ENCODE results near the gene CCDC6. TPM values are rescaled to one million over a fixed set of nuclear protein-coding genes. Genes with fewer than 3 reads are reported as not detected.

The CCDC6 gene
- total and polyA plus RNA-seq, 2 experiments from 2014 or later, result 19.4 to 23.2 TPM

GRCh38 chr10:59803714-59804113 lies 102.6 kb downstream of the CCDC6 start:
- Histone ChIP-seq H3K4me2 (ENCODE audit: unreplicated experiment) (no peak overlapping the region), H4K20me1 (ENCODE audit: insufficient read depth) (no peaks in the 10 kb centered on the region), H3K79me2 (ENCODE audit: insufficient read depth) (no peaks in the 10 kb centered on the region), H3K9me3 (ENCODE audit: low read depth) (no peaks in the 10 kb centered on the region), H3K27ac (no peak overlapping the region), H3K4me3 (no peak overlapping the region), H3F3A (ENCODE audit: insufficient read depth) (no peaks in the 10 kb centered on the region), H3K9me2 (ENCODE audit: insufficient read depth) (no peaks in the 10 kb centered on the region), H3K4me1 (ENCODE audit: insufficient read depth) (no peaks in the 10 kb centered on the region), H3K27me3 (replicated peaks; ENCODE audit: insufficient read depth) (no peaks in the 10 kb centered on the region), H3K36me3 (ENCODE audit: low read depth) (peaks cover 35% of the 10 kb centered on the region), H2AFZ (no peak overlapping the region), H3K9ac (no peak overlapping the region)
- TF ChIP-seq EZH2 (IDR thresholded peaks at IDR 0.05; ENCODE audit: insufficient read depth, poor library complexity, severe bottlenecking), result no peak
- DNase-seq, result no peak
- in situ Hi-C loops (cut with MboI), result no loop called here
- WGBS, 2 experiments (ENCODE audit: low coverage in 1 of 2, low lambda C conversion rate in 2 of 2, missing lambda C conversion rate in 2 of 2), result 100% methylated on average over 1 of the region's 1 CpG

GRCh38 chr10:59801171-59801570 lies 105.2 kb downstream of the CCDC6 start:
- H4K20me1 ChIP-seq (ENCODE audit: insufficient read depth), result no peaks in the 10 kb centered on the region
- H3K79me2 ChIP-seq (ENCODE audit: insufficient read depth), result no peaks in the 10 kb centered on the region
- H3K9me2 ChIP-seq (ENCODE audit: insufficient read depth), result no peaks in the 10 kb centered on the region
- DNase-seq, result no peak
- H3K36me3 ChIP-seq (ENCODE audit: low read depth), result peaks cover 33% of the 10 kb centered on the region
- no peaks in the 10 kb centered on the region for H3K4me1 ChIP-seq (ENCODE audit: insufficient read depth)
- WGBS, 2 experiments (ENCODE audit: low coverage in 1 of 2, low lambda C conversion rate in 2 of 2, missing lambda C conversion rate in 2 of 2), result 96% methylated on average over 2 of the region's 2 CpGs
- H3K27ac ChIP-seq, result no peak overlapping the region
- H3F3A ChIP-seq (ENCODE audit: insufficient read depth), result no peaks in the 10 kb centered on the region
- H3K27me3 ChIP-seq (replicated peaks; ENCODE audit: insufficient read depth), result no peaks in the 10 kb centered on the region
- no peaks in the 10 kb centered on the region for H3K9me3 ChIP-seq (ENCODE audit: low read depth)
- no peak overlapping the region for H3K4me2 ChIP-seq (ENCODE audit: unreplicated experiment)
- no peak overlapping the region for H3K9ac ChIP-seq
- in situ Hi-C loops (cut with MboI), result no loop called here
- H2AFZ ChIP-seq, result no peak overlapping the region
- H3K4me3 ChIP-seq, result no peak overlapping the region
- TF ChIP-seq EZH2 (IDR thresholded peaks at IDR 0.05; ENCODE audit: insufficient read depth, poor library complexity, severe bottlenecking) (no peak), EZH2phosphoT487 (IDR thresholded peaks at IDR 0.05; ENCODE audit: insufficient read depth, low read depth) (no peak)

- DNase-seq, result no peak
- Histone ChIP-seq H3K9me2 (ENCODE audit: insufficient read depth) (no peaks in the 10 kb centered on the region), H3K4me3 (no peak overlapping the region), H3K27me3 (replicated peaks; ENCODE audit: insufficient read depth) (no peaks in the 10 kb centered on the region), H3K9ac (no peak overlapping the region), H3K79me2 (ENCODE audit: insufficient read depth) (no peaks in the 10 kb centered on the region), H3K4me2 (ENCODE audit: unreplicated experiment) (no peak overlapping the region), H3K9me3 (ENCODE audit: low read depth) (no peaks in the 10 kb centered on the region), H3K4me1 (ENCODE audit: insufficient read depth) (no peaks in the 10 kb centered on the region), H4K20me1 (ENCODE audit: insufficient read depth) (no peaks in the 10 kb centered on the region; the same call in 1 of the 2 replicates), H3K36me3 (ENCODE audit: low read depth) (peaks cover 25% of the 10 kb centered on the region), H2AFZ (no peak overlapping the region), H3K27ac (no peak overlapping the region), H3F3A (ENCODE audit: insufficient read depth) (no peaks in the 10 kb centered on the region)
- WGBS, 2 experiments (ENCODE audit: low coverage in 1 of 2, low lambda C conversion rate in 2 of 2, missing lambda C conversion rate in 2 of 2), result 95 to 100% methylated on average over 1 of the region's 1 CpG
- TF ChIP-seq EZH2 (IDR thresholded peaks at IDR 0.05; ENCODE audit: insufficient read depth, poor library complexity, severe bottlenecking) (no peak), EZH2phosphoT487 (IDR thresholded peaks at IDR 0.05; ENCODE audit: insufficient read depth, low read depth) (no peak)
- in situ Hi-C loops (cut with MboI), result no loop called here
These were observed 106.9 kb downstream of the CCDC6 start for GRCh38 chr10:59799421-59799820.

DNA sequence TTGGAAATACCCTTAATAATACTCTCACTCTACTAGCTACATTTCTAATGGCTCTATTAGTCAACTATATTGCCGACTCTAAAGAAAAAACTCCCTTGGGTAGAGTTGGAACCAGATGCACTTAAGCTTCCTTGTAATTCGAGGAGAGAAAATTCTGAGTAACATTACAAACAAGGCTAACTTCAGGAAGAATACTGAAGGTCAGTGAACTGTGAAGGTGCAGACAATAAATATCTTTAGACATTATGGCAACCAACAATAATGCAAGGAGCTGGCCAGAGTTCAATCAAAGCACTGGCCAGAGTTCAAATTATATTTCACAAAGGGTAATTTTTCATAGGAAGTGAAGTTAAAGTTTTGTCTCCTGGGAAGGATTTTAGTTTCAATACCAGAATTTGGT lies 112.4 kb downstream of the CCDC6 start:
- no peak for TF ChIP-seq EZH2phosphoT487 (IDR thresholded peaks at IDR 0.05; ENCODE audit: insufficient read depth, low read depth)
- TF ChIP-seq EZH2 (IDR thresholded peaks at IDR 0.05; ENCODE audit: insufficient read depth, poor library complexity, severe bottlenecking), result no peak
- H3K4me3 ChIP-seq, result no peak overlapping the region
- H4K20me1 ChIP-seq (ENCODE audit: insufficient read depth), result no peaks in the 10 kb centered on the region; the same call in 1 of the 2 replicates
- H3K4me1 ChIP-seq (ENCODE audit: insufficient read depth), result no peaks in the 10 kb centered on the region
- no peak overlapping the region for H3K4me2 ChIP-seq (ENCODE audit: unreplicated experiment)
- no peaks in the 10 kb centered on the region for H3K9me3 ChIP-seq (ENCODE audit: low read depth)
- no peak overlapping the region for H3K27ac ChIP-seq
- H3K9ac ChIP-seq, result no peak overlapping the region
- no peak overlapping the region for H2AFZ ChIP-seq
- no peaks in the 10 kb centered on the region for H3K79me2 ChIP-seq (ENCODE audit: insufficient read depth)
- H3K9me2 ChIP-seq (ENCODE audit: insufficient read depth), result no peaks in the 10 kb centered on the region
- H3F3A ChIP-seq (ENCODE audit: insufficient read depth), result no peaks in the 10 kb centered on the region
- in situ Hi-C loops (cut with MboI), result no loop called here
- H3K36me3 ChIP-seq (ENCODE audit: low read depth), result peaks cover 31% of the 10 kb centered on the region
- no peaks in the 10 kb centered on the region for H3K27me3 ChIP-seq (replicated peaks; ENCODE audit: insufficient read depth)
- 11 to 18% methylated on average over 2 of the region's 2 CpGs for WGBS, 2 experiments (ENCODE audit: low coverage in 1 of 2, low lambda C conversion rate in 2 of 2, missing lambda C conversion rate in 2 of 2)
- DNase-seq, result no peak

GRCh38 chr10:59792812-59793211 lies 113.5 kb downstream of the CCDC6 start:
- no peak overlapping the region for H3K4me2 ChIP-seq (ENCODE audit: unreplicated experiment)
- no peaks in the 10 kb centered on the region for H3F3A ChIP-seq (ENCODE audit: insufficient read depth)
- no peaks in the 10 kb centered on the region for H3K9me2 ChIP-seq (ENCODE audit: insufficient read depth)
- H3K9me3 ChIP-seq (ENCODE audit: low read depth), result no peaks in the 10 kb centered on the region
- TF ChIP-seq EZH2 (IDR thresholded peaks at IDR 0.05; ENCODE audit: insufficient read depth, poor library complexity, severe bottlenecking) (no peak), EZH2phosphoT487 (IDR thresholded peaks at IDR 0.05; ENCODE audit: insufficient read depth, low read depth) (no peak)
- no peaks in the 10 kb centered on the region for H3K27me3 ChIP-seq (replicated peaks; ENCODE audit: insufficient read depth)
- no peak overlapping the region for H3K27ac ChIP-seq
- no peak overlapping the region for H2AFZ ChIP-seq
- in situ Hi-C loops (cut with MboI), result no loop called here
- H3K4me3 ChIP-seq, result no peak overlapping the region
- H4K20me1 ChIP-seq (ENCODE audit: insufficient read depth), result no peaks in the 10 kb centered on the region; the same call in 1 of the 2 replicates
- no peak overlapping the region for H3K9ac ChIP-seq
- no peaks in the 10 kb centered on the region for H3K79me2 ChIP-seq (ENCODE audit: insufficient read depth)
- no peaks in the 10 kb centered on the region for H3K4me1 ChIP-seq (ENCODE audit: insufficient read depth)
- 90% methylated on average over 11 to 13 of the region's 13 CpGs for WGBS, 2 experiments (ENCODE audit: low coverage in 1 of 2, low lambda C conversion rate in 2 of 2, missing lambda C conversion rate in 2 of 2)
- peaks cover 28% of the 10 kb centered on the region for H3K36me3 ChIP-seq (ENCODE audit: low read depth)
- DNase-seq, result no peak

Data from GM23248 (cell line).